GM19099 (cell line): ENCODE results near the gene ZBTB48.

Experiments
- POLR2A ChIP-seq: IDR thresholded peaks from 3 replicates; pipeline ENCODE4 v1.6.1; 2011; ENCODE audit warnings: low read depth; ENCODE audit not compliant: insufficient read length; ENCODE audit errors: extremely low read depth

Gene ZBTB48

GRCh38 chr1:6579374-6580118 lies at the start of gene ZBTB48:
Gene ZBTB48 (plus strand): TSS chr1:6579994. CDS start chr1:6580610, 616 bp downstream.
- peak; percentile 96 for TF ChIP-seq POLR2A

- no peak for TF ChIP-seq POLR2A
Observed at GRCh38 chr1:6530504-6531160, 49.2 kb upstream of the ZBTB48 start.

- no peak for TF ChIP-seq POLR2A
Observed at GRCh38 chr1:6531996-6532395, 47.8 kb upstream of the ZBTB48 start.

- no peak for TF ChIP-seq POLR2A
Observed at GRCh38 chr1:6534248-6534822, 45.5 kb upstream of the ZBTB48 start.

- no peak for TF ChIP-seq POLR2A
Observed at GRCh38 chr1:6535214-6535613, 44.6 kb upstream of the ZBTB48 start.

- TF ChIP-seq POLR2A: no peak
Observed at GRCh38 chr1:6536291-6536690, 43.5 kb upstream of the ZBTB48 start.

GRCh38 chr1:6538956-6539355 lies 40.8 kb upstream of the ZBTB48 start:
- no peak for TF ChIP-seq POLR2A

GRCh38 chr1:6544831-6545230 lies 35.0 kb upstream of the ZBTB48 start:
- TF ChIP-seq POLR2A: no peak

GRCh38 chr1:6545276-6546112 lies 34.3 kb upstream of the ZBTB48 start:
- no peak for TF ChIP-seq POLR2A

GRCh38 chr1:6546326-6546725 lies 33.5 kb upstream of the ZBTB48 start:
- no peak for TF ChIP-seq POLR2A

- no peak for TF ChIP-seq POLR2A
Observed at GRCh38 chr1:6547301-6547700, 32.5 kb upstream of the ZBTB48 start.

GRCh38 chr1:6554031-6554906 lies 25.5 kb upstream of the ZBTB48 start, which contains the start of gene NOL9:
Gene NOL9 (minus strand): TSS chr1:6554513. CDS start chr1:6554502, 11 bp downstream.
- peak; percentile 91 for TF ChIP-seq POLR2A

GRCh38 chr1:6554907-6555778 lies 24.7 kb upstream of the ZBTB48 start, which contains the start of gene TAS1R1:
Gene TAS1R1 (plus strand): TSS chr1:6555307. CDS start chr1:6555374, 67 bp downstream.
- TF ChIP-seq POLR2A: no peak
